ENCODE results near the gene AKT3. TPM values are rescaled to one million over a fixed set of nuclear protein-coding genes. Genes with fewer than 3 reads are reported as not detected.

The AKT3 gene
- total RNA-seq, 2 donors from 2014 or later, result 13.6 to 31.2 TPM

GRCh38 chr1:243751506-243751905, 98.5 kb downstream of the AKT3 start:
- H3K4me3 ChIP-seq, result no peak overlapping the region
- H3K4me1 ChIP-seq, result peaks cover 0 to 3% of the 10 kb centered on the region in 2 donors
- TF ChIP-seq CTCF (IDR thresholded peaks at IDR 0.05), result no peak
- no peak overlapping the region for H3K27ac ChIP-seq
- H3K27me3 ChIP-seq, result no peaks in the 10 kb centered on the region
- no peaks in the 10 kb centered on the region for H3K9me3 ChIP-seq
- no peak for DNase-seq (ENCODE audit: low spot score)
- H3K36me3 ChIP-seq, result no peaks in the 10 kb centered on the region

GRCh38 chr1:243748706-243749283, 101.2 kb downstream of the AKT3 start:
- Histone ChIP-seq H3K27ac (no peak overlapping the region), H3K4me3 (no peak overlapping the region), H3K27me3 (no peaks in the 10 kb centered on the region), H3K36me3 (no peaks in the 10 kb centered on the region), H3K4me1 (peaks cover 0 to 3% of the 10 kb centered on the region in 2 donors), H3K9me3 (no peaks in the 10 kb centered on the region)
- TF ChIP-seq CTCF (IDR thresholded peaks at IDR 0.05), result peak; percentile 56 to 85
- no peak for DNase-seq (ENCODE audit: low spot score)

- TF ChIP-seq CTCF (IDR thresholded peaks at IDR 0.05), result no peak
- H3K4me1 ChIP-seq, result peaks cover 0 to 3% of the 10 kb centered on the region in 2 donors
- H3K27me3 ChIP-seq, result no peaks in the 10 kb centered on the region
- DNase-seq (ENCODE audit: low spot score), result no peak
- H3K36me3 ChIP-seq, result no peaks in the 10 kb centered on the region
- no peaks in the 10 kb centered on the region for H3K9me3 ChIP-seq
- no peak overlapping the region for H3K27ac ChIP-seq
- H3K4me3 ChIP-seq, result no peak overlapping the region
These were observed 101.8 kb downstream of the AKT3 start for GRCh38 chr1:243748227-243748626.

- Histone ChIP-seq H3K9me3 (no peaks in the 10 kb centered on the region), H3K4me1 (peaks cover 0 to 7% of the 10 kb centered on the region in 2 donors), H3K36me3 (no peaks in the 10 kb centered on the region), H3K27me3 (no peaks in the 10 kb centered on the region), H3K27ac (no peak overlapping the region), H3K4me3 (no peak overlapping the region)
- DNase-seq (ENCODE audit: low spot score), result no peak
- no peak for TF ChIP-seq CTCF (IDR thresholded peaks at IDR 0.05)
These were observed 103.3 kb downstream of the AKT3 start for GRCh38 chr1:243746751-243747150.

- TF ChIP-seq CTCF (IDR thresholded peaks at IDR 0.05), result no peak
- Histone ChIP-seq H3K27me3 (no peaks in the 10 kb centered on the region), H3K4me3 (no peak overlapping the region), H3K9me3 (no peaks in the 10 kb centered on the region), H3K4me1 (peaks cover 0 to 8% of the 10 kb centered on the region in 2 donors), H3K27ac (no peak overlapping the region), H3K36me3 (no peaks in the 10 kb centered on the region)
- no peak for DNase-seq (ENCODE audit: low spot score)
These were observed 104.7 kb downstream of the AKT3 start for GRCh38 chr1:243745356-243745755.

- peak overlapping the region in 1 of 2 donors; percentile 11 for H3K27ac ChIP-seq
- H3K36me3 ChIP-seq, result no peaks in the 10 kb centered on the region
- no peak for DNase-seq (ENCODE audit: low spot score)
- peaks cover 0 to 12% of the 10 kb centered on the region in 2 donors for H3K4me1 ChIP-seq
- H3K27me3 ChIP-seq, result no peaks in the 10 kb centered on the region
- no peak for TF ChIP-seq CTCF (IDR thresholded peaks at IDR 0.05)
- no peaks in the 10 kb centered on the region for H3K9me3 ChIP-seq
- no peak overlapping the region for H3K4me3 ChIP-seq
These were observed 107.2 kb downstream of the AKT3 start for GRCh38 chr1:243742819-243743218.

All from right atrium auricular region (tissue), 2 donors.